KG1 (cell line): ENCODE results near the gene ATG10.

ENCODE experiments used
- DNase-seq: peaks from one replicate; lab custom pipeline; 2025; lab: John Stamatoyannopoulos, UW

The ATG10 gene

GRCh38 chr5:82277987-82278710 lies 306.3 kb downstream of the ATG10 start, which contains the start of gene RPS23:
Gene RPS23 (minus strand): TSS chr5:82278354. CDS start chr5:82278323, 31 bp downstream.
- peak; percentile 100 for DNase-seq

GRCh38 chr5:82278711-82279370 lies 307.0 kb downstream of the ATG10 start:
- DNase-seq: no peak

GRCh38 chr5:82283893-82284292 lies 312.1 kb downstream of the ATG10 start:
- no peak for DNase-seq

- DNase-seq: no peak
These were observed 313.4 kb downstream of the ATG10 start for GRCh38 chr5:82285206-82285605.

GRCh38 chr5:82287625-82288024 lies 315.8 kb downstream of the ATG10 start:
- no peak for DNase-seq

- DNase-seq: no peak
These were observed 318.2 kb downstream of the ATG10 start for GRCh38 chr5:82290005-82290404.

- DNase-seq: no peak
These were observed 319.1 kb downstream of the ATG10 start for GRCh38 chr5:82290908-82291307.

- DNase-seq: no peak
These were observed 319.6 kb downstream of the ATG10 start for GRCh38 chr5:82291420-82291819.

- no peak for DNase-seq
These were observed 323.3 kb downstream of the ATG10 start for GRCh38 chr5:82295144-82295543.

GRCh38 chr5:82295959-82296531 lies 324.2 kb downstream of the ATG10 start:
- DNase-seq: no peak

- DNase-seq: no peak
These were observed 325.1 kb downstream of the ATG10 start for GRCh38 chr5:82296929-82297328.

GRCh38 chr5:82297711-82298110 lies 325.9 kb downstream of the ATG10 start:
- DNase-seq: no peak

GRCh38 chr5:82298668-82299067 lies 326.8 kb downstream of the ATG10 start:
- DNase-seq: no peak

GRCh38 chr5:82301190-82301589 lies 329.4 kb downstream of the ATG10 start:
- no peak for DNase-seq
